Astrocyte (in vitro differentiated cells and primary cell): ENCODE measurements around the gene PPP1R13B. TPM values are rescaled to one million over a fixed set of nuclear protein-coding genes. Genes with fewer than 3 reads are reported as not detected.

ENCODE experiments used
- DNase-seq: peaks from one replicate; pipeline ENCODE4 v3.0.0-alpha.2; 2010; ENCODE audit warnings: low read depth
- FAIRE-seq: peaks from 2 replicates; lab custom pipeline; 2011; peaks lifted over from hg19 to GRCh38; lab: Jason Lieb, UNC
- H2AFZ ChIP-seq: 2 replicates; pipeline ENCODE4 v1.6.0; 2012; ENCODE audit warnings: low read depth, low read length, inconsistent platforms
- H3K27ac ChIP-seq: 2 replicates; pipeline ENCODE4 v1.5.1; 2011; ENCODE audit warnings: low read depth, low read length, inconsistent platforms
- H3K27me3 ChIP-seq: 2 replicates; pipeline ENCODE4 v1.6.0; 2011; ENCODE audit warnings: low read length, inconsistent platforms; ENCODE audit not compliant: insufficient read depth
- H3K36me3 ChIP-seq: 2 replicates; pipeline ENCODE4 v1.5.1; 2011; ENCODE audit warnings: low read length, inconsistent platforms; ENCODE audit not compliant: insufficient read depth
- H3K4me1 ChIP-seq: 2 replicates; pipeline ENCODE4 v1.5.1; 2011; ENCODE audit warnings: low read length, inconsistent platforms; ENCODE audit not compliant: insufficient read depth
- H3K4me2 ChIP-seq: 2 replicates; pipeline ENCODE4 v1.6.0; 2012; ENCODE audit warnings: low read length, inconsistent platforms
- H3K4me3 ChIP-seq: 2 replicates; pipeline ENCODE4 v1.5.1; 2011; ENCODE audit warnings: low read depth, mild to moderate bottlenecking, low read length, inconsistent platforms; ENCODE audit not compliant: insufficient read depth
- H3K79me2 ChIP-seq: 2 replicates; pipeline ENCODE4 v1.6.0; 2012; ENCODE audit warnings: mild to moderate bottlenecking, low read length, inconsistent platforms; ENCODE audit not compliant: insufficient read depth
- H3K9ac ChIP-seq: 2 replicates; pipeline ENCODE4 v1.6.0; 2012; ENCODE audit warnings: mild to moderate bottlenecking, low read length, inconsistent platforms
- H3K9me3 ChIP-seq: 2 replicates; pipeline ENCODE4 v1.5.1; 2012; ENCODE audit warnings: low read depth, mild to moderate bottlenecking, low read length, inconsistent platforms; ENCODE audit not compliant: insufficient read depth
- H4K20me1 ChIP-seq: 2 replicates; pipeline ENCODE4 v1.6.0; 2012; ENCODE audit warnings: low read length, inconsistent platforms; ENCODE audit not compliant: insufficient read depth
- H3K27ac Mint-ChIP-seq: one replicate; pipeline ENCODE4 v1.8.0; 2021; ENCODE audit warnings: mild to moderate bottlenecking, mixed read lengths; ENCODE audit not compliant: unreplicated experiment
- H3K27me3 Mint-ChIP-seq: one replicate; pipeline ENCODE4 v1.8.0; 2021; ENCODE audit warnings: low read depth, mixed read lengths; ENCODE audit not compliant: unreplicated experiment
- H3K36me3 Mint-ChIP-seq: one replicate; pipeline ENCODE4 v1.8.0; 2021; ENCODE audit warnings: low read depth, mixed read lengths; ENCODE audit not compliant: unreplicated experiment
- H3K4me1 Mint-ChIP-seq: one replicate; pipeline ENCODE4 v1.8.0; 2021; ENCODE audit warnings: low read depth, mixed read lengths; ENCODE audit not compliant: unreplicated experiment
- H3K4me3 Mint-ChIP-seq: one replicate; pipeline ENCODE4 v1.8.0; 2021; ENCODE audit warnings: mild to moderate bottlenecking, moderate library complexity, mixed read lengths; ENCODE audit not compliant: unreplicated experiment
- H3K9me3 Mint-ChIP-seq: one replicate; pipeline ENCODE4 v1.8.0; 2021; ENCODE audit warnings: mild to moderate bottlenecking, mixed read lengths; ENCODE audit not compliant: unreplicated experiment
- EZH2 ChIP-seq: IDR thresholded peaks from 2 replicates; pipeline ENCODE4 v1.6.1; 2012; ENCODE audit warnings: mild to moderate bottlenecking, low read length, inconsistent platforms; ENCODE audit not compliant: insufficient read depth
- total RNA-seq: library from RNA; stranded (reverse); gene quantifications from 2 replicates; pipeline ENCODE4 v1.2.1, GENCODE V29; 2021
- TF ChIP-seq, protein P1 (sequence below): IDR thresholded peaks from 2 replicates; pipeline ENCODE4 v1.5.1; 2011; ENCODE audit warnings: low read depth, mild to moderate bottlenecking, inconsistent platforms, low read length, moderate library complexity; ENCODE audit not compliant: insufficient read depth

Gene PPP1R13B
- total RNA-seq, 1 donor from 2014 or later: 7.0 TPM

DNA sequence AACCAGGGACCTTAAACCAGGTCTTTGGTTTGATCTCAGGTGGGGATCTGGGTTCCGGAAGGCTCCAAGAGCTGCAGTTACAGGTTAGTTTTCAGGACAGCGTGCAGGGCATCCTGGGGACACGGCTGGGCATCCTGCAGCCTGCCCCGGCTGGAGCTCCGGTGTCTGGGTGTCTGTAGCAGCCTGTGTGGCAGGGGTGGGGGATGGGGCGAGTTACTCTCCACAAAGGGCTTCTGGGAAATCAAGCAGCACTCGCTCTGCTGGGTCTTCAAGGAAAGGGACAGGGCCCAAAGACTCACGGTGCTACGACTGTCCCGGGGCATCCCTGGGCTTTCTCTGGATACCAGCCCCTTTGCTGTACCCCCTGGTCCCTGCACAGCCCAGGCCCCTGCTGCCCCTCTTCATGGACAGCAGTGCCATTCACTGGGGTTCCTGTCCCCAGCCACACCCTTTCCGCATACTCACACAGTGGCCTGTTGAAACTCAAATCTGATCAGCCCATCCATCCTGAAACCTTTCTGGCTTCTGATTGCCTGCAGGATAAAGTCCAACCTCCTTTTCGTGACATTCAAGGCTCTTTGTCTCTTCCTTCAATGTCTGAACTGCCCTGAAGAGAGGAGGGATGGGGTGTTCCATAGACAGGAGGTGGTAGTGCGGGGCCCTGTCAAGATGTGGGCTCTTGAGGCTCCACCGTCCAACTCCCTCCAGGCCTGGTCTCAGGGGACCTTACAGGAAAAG is 22.2 kb upstream of the PPP1R13B start:
- no peak for TF ChIP-seq EZH2
- TF ChIP-seq, protein P1, sequence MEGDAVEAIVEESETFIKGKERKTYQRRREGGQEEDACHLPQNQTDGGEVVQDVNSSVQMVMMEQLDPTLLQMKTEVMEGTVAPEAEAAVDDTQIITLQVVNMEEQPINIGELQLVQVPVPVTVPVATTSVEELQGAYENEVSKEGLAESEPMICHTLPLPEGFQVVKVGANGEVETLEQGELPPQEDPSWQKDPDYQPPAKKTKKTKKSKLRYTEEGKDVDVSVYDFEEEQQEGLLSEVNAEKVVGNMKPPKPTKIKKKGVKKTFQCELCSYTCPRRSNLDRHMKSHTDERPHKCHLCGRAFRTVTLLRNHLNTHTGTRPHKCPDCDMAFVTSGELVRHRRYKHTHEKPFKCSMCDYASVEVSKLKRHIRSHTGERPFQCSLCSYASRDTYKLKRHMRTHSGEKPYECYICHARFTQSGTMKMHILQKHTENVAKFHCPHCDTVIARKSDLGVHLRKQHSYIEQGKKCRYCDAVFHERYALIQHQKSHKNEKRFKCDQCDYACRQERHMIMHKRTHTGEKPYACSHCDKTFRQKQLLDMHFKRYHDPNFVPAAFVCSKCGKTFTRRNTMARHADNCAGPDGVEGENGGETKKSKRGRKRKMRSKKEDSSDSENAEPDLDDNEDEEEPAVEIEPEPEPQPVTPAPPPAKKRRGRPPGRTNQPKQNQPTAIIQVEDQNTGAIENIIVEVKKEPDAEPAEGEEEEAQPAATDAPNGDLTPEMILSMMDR: no peak
- FAIRE-seq: no peak
- Histone ChIP-seq H3K9me3 (no peaks in the 10 kb centered on the region), H3K36me3 (no peaks in the 10 kb centered on the region), H3K9ac (no peak overlapping the region), H3K27ac (no peak overlapping the region), H3K79me2 (no peaks in the 10 kb centered on the region), H3K4me3 (no peak overlapping the region), H4K20me1 (no peaks in the 10 kb centered on the region), H3K4me2 (no peak overlapping the region), H3K27me3 (no peaks in the 10 kb centered on the region), H2AFZ (no peak overlapping the region), H3K4me1 (peaks cover 5% of the 10 kb centered on the region)
- Mint-ChIP-seq H3K9me3 (peaks cover 2% of the 10 kb centered on the region), H3K4me1 (no peaks in the 10 kb centered on the region), H3K4me3 (no peak overlapping the region), H3K27me3 (peaks cover 1% of the 10 kb centered on the region), H3K27ac (no peak overlapping the region), H3K36me3 (no peaks in the 10 kb centered on the region)
- no peak for DNase-seq

DNA sequence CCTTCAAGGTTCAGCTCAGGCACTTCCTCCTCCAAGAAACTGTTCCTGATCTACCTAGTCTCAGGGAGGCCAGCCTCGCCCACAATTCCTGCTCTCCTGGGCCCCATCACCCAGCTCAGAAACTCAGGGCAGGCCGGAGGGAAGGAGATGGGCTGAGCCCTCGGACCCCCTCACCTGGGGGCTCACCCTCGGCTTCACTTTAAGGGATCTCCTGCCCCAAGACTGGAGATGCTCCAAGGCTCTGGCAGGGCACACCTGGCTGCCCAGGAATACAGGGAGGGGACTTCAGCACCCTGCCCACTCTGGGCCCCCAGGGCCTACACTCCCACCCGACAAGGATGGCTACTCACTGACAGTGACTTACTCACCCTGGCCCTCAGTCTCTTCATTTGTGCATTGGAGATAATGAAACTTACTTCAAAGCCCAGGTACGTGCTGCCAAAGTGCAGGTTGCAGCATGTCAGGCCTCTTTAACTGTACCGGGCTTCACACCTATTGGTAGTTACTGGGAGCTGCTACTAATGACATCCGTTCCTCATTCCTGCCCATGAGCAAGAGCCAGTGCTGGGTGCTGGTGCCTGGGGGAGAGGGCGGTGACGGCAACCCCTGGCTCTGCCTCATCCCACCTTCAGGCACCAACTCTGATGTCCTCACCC is 21.0 kb upstream of the PPP1R13B start:
- Mint-ChIP-seq H3K4me3 (peak overlapping the region; percentile 34), H3K36me3 (no peaks in the 10 kb centered on the region), H3K4me1 (no peaks in the 10 kb centered on the region), H3K27me3 (peaks cover 1% of the 10 kb centered on the region), H3K9me3 (peaks cover 2% of the 10 kb centered on the region), H3K27ac (no peak overlapping the region)
- H3K27ac ChIP-seq: no peak overlapping the region
- no peak for DNase-seq
- H3K9ac ChIP-seq: no peak overlapping the region
- no peaks in the 10 kb centered on the region for H4K20me1 ChIP-seq
- H2AFZ ChIP-seq: no peak overlapping the region
- H3K36me3 ChIP-seq: no peaks in the 10 kb centered on the region
- TF ChIP-seq, protein P1: no peak
- no peak for TF ChIP-seq EZH2
- no peaks in the 10 kb centered on the region for H3K79me2 ChIP-seq
- H3K4me1 ChIP-seq: peaks cover 5% of the 10 kb centered on the region
- no peak overlapping the region for H3K4me3 ChIP-seq
- no peaks in the 10 kb centered on the region for H3K27me3 ChIP-seq
- H3K4me2 ChIP-seq: no peak overlapping the region
- no peak for FAIRE-seq
- no peaks in the 10 kb centered on the region for H3K9me3 ChIP-seq

DNA sequence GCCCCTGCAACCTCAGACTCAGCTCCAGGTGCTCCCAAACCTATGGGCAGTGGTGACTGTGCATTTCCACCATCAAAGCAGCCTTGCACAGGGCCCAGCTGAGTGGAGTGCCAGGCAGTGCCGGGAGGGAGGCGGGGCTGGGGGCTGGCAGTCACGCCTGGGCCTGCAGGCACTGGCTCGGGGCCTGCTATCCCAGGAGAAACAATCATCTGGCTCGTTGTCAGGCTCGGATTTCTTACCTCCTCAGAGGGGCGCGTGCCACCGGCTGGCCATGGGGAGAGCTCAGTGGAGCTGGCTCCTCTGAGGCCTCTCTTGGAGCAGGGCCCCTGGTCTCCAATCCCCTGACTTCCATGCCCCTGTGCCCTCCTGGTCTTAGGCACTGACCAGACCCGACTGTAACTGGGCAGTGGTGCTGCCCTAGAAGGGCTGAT is 20.2 kb upstream of the PPP1R13B start:
- Histone ChIP-seq H3K4me1 (peaks cover 5% of the 10 kb centered on the region), H3K4me2 (no peak overlapping the region), H3K4me3 (no peak overlapping the region), H3K79me2 (no peaks in the 10 kb centered on the region), H3K27me3 (no peaks in the 10 kb centered on the region), H4K20me1 (no peaks in the 10 kb centered on the region), H3K27ac (no peak overlapping the region), H3K36me3 (no peaks in the 10 kb centered on the region), H2AFZ (no peak overlapping the region), H3K9me3 (no peaks in the 10 kb centered on the region), H3K9ac (no peak overlapping the region)
- H3K27ac Mint-ChIP-seq: no peak overlapping the region
- H3K9me3 Mint-ChIP-seq: peaks cover 2% of the 10 kb centered on the region
- DNase-seq: no peak
- no peak for FAIRE-seq
- peaks cover 1% of the 10 kb centered on the region for H3K27me3 Mint-ChIP-seq
- TF ChIP-seq, protein P1: no peak
- TF ChIP-seq EZH2: no peak
- no peaks in the 10 kb centered on the region for H3K4me1 Mint-ChIP-seq
- H3K36me3 Mint-ChIP-seq: no peaks in the 10 kb centered on the region
- no peak overlapping the region for H3K4me3 Mint-ChIP-seq
